GM12878 (cell line): ENCODE data around the gene VAV2. TPM values are rescaled to one million over a fixed set of nuclear protein-coding genes. Genes with fewer than 3 reads are reported as not detected.

ENCODE experiments used
- ATAC-seq: fragments of 200-7000 bp; cut with Tn5 transposase; 3 replicates; pipeline ENCODE4 v1.9.1; 2020; ENCODE audit warnings: mild to moderate bottlenecking, moderate library complexity
- BruUV-seq: library from RNA; stranded (reverse); fragments of 400-500 nt; replicated peaks from 2 replicates; lab custom pipeline; 2021; lab: Mats Ljungman, UMichigan
- CTCF ChIA-PET: fragments of 300-600 bp; sonication (Branson Sonifier 250); formaldehyde crosslinking; extraction: SDS; loops from one replicate; lab custom pipeline; 2021; ENCODE audit warnings: inconsistent platforms; lab: Yijun Ruan, JAX
- POLR2A ChIA-PET: fragments of 350-600 bp; formaldehyde crosslinking; extraction: SDS; loops from one replicate; lab custom pipeline; 2021; ENCODE audit warnings: inconsistent platforms; lab: Charles Lee
- RAD21 ChIA-PET: fragments of 300-600 bp; sonication (Branson Sonifier 250); formaldehyde crosslinking; loops from one replicate; lab custom pipeline; 2023; ENCODE audit warnings: antibody characterized with exemption; ENCODE audit not compliant: unreplicated experiment; lab: Charles Lee
- SMC1A ChIA-PET: fragments of 300-600 bp; sonication (Branson Sonifier 250); formaldehyde crosslinking; loops from one replicate; lab custom pipeline; 2023; ENCODE audit not compliant: unreplicated experiment, uncharacterized antibody; lab: Charles Lee
- DNase-seq: peaks from one replicate; pipeline ENCODE4 v3.0.0-alpha.2; 2011; ENCODE audit warnings: low read depth, low spot score
- FAIRE-seq: peaks from 3 replicates; lab custom pipeline; 2011; peaks lifted over from hg19 to GRCh38; lab: Jason Lieb, UNC
- H2AFZ ChIP-seq: 2 replicates; pipeline ENCODE4 v1.6.0; 2011; ENCODE audit warnings: low read depth, low read length, control low read depth; ENCODE audit not compliant: control insufficient read depth
- H3K27ac ChIP-seq: 2 replicates; pipeline ENCODE4 v1.5.1; 2011; ENCODE audit warnings: control low read depth; ENCODE audit not compliant: control insufficient read depth, insufficient read depth
- H3K27me3 ChIP-seq, 2 experiments: replicated peaks in 1 of 2; 2 replicates each; pipeline versions ENCODE4 v1.6.0 to v1.6.1; 2011; ENCODE audit warnings: low read length in 1 of 2; ENCODE audit not compliant: control insufficient read depth in 2 of 2, insufficient read depth in 2 of 2
- H3K36me3 ChIP-seq, 2 experiments: 2 replicates each; pipeline ENCODE4 v1.5.1; 2011; ENCODE audit warnings: low read length in 1 of 2; ENCODE audit not compliant: control insufficient read depth in 2 of 2, insufficient read depth in 2 of 2
- H3K4me1 ChIP-seq: 2 replicates; pipeline ENCODE4 v1.6.1; 2011; ENCODE audit warnings: mild to moderate bottlenecking, low read length, moderate library complexity, mixed read lengths; ENCODE audit not compliant: control insufficient read depth, insufficient read depth
- H3K4me2 ChIP-seq: 2 replicates; pipeline ENCODE4 v1.6.0; 2011; ENCODE audit warnings: control low read depth; ENCODE audit not compliant: control insufficient read depth, insufficient read depth
- H3K4me3 ChIP-seq: fragments of 200-600 bp; sonication (generic); 2 replicates; pipeline ENCODE4 v1.5.1; 2016
- H3K79me2 ChIP-seq: 2 replicates; pipeline ENCODE4 v1.6.0; 2011; ENCODE audit warnings: low read length; ENCODE audit not compliant: control insufficient read depth, insufficient read depth
- H3K9ac ChIP-seq: 2 replicates; pipeline ENCODE4 v1.8.0; 2011; ENCODE audit warnings: low read length, control low read depth, mixed read lengths; ENCODE audit not compliant: control insufficient read depth, insufficient read depth
- H3K9me3 ChIP-seq: replicated peaks from 3 replicates; pipeline ENCODE4 v1.5.1; 2011; ENCODE audit warnings: mild to moderate bottlenecking, low read length; ENCODE audit not compliant: control insufficient read depth, insufficient read depth
- H4K20me1 ChIP-seq: 2 replicates; pipeline ENCODE4 v1.6.0; 2011; ENCODE audit not compliant: control insufficient read depth, insufficient read depth
- BRCA1 ChIP-seq: IDR thresholded peaks from 2 replicates; pipeline ENCODE4 v1.6.1; 2011; ENCODE audit warnings: low read depth, low read length, improper control_type of control experiment
- E4F1 ChIP-seq: fragments of 450-650 bp; IDR thresholded peaks from 2 replicates; pipeline ENCODE4 v1.6.1; 2018; ENCODE audit warnings: borderline replicate concordance, mild to moderate bottlenecking; ENCODE audit not compliant: partially characterized antibody
- FOS ChIP-seq: IDR thresholded peaks from 3 replicates; pipeline ENCODE4 v1.6.1; 2011; ENCODE audit warnings: borderline replicate concordance; ENCODE audit not compliant: insufficient read length; ENCODE audit errors: extremely low read depth
- IRF4 ChIP-seq: IDR thresholded peaks from 2 replicates; pipeline ENCODE4 v1.6.1; 2011; ENCODE audit warnings: low read depth, low read length
- NR2F1 ChIP-seq: fragments of 450-650 bp; conservative IDR thresholded peaks from 2 replicates; pipeline ENCODE4 v1.6.1; 2017; ENCODE audit warnings: mild to moderate bottlenecking
- PKNOX1 ChIP-seq: fragments of 450-650 bp; IDR thresholded peaks from 2 replicates; pipeline ENCODE4 v1.6.1; 2016; ENCODE audit warnings: mild to moderate bottlenecking
- POLR2A ChIP-seq: IDR thresholded peaks from 2 replicates; pipeline ENCODE4 v1.6.1; 2011; ENCODE audit warnings: low read depth, mild to moderate bottlenecking, low read length
- POLR2AphosphoS5 ChIP-seq: IDR thresholded peaks from 2 replicates; pipeline ENCODE4 v1.6.1; 2011; ENCODE audit warnings: mild to moderate bottlenecking, low read length, inconsistent platforms
- RFX5 ChIP-seq: IDR thresholded peaks from 2 replicates; pipeline ENCODE4 v1.6.1; 2011; ENCODE audit warnings: low read depth, low read length, improper control_type of control experiment
- SPI1 ChIP-seq: IDR thresholded peaks from 2 replicates; pipeline ENCODE4 v1.6.1; 2011; ENCODE audit warnings: low read depth, mild to moderate bottlenecking, low read length, moderate library complexity, borderline replicate concordance; ENCODE audit not compliant: insufficient read depth
- STAT3 ChIP-seq: IDR thresholded peaks from 2 replicates; pipeline ENCODE4 v1.6.1; 2011; ENCODE audit warnings: low read depth, low read length, improper control_type of control experiment
- WGBS: methylation state at CpG from one replicate; pipeline ENCODE4 v1.1.6; 2016; ENCODE audit warnings: low lambda C conversion rate; ENCODE audit not compliant: insufficient replicate concordance, insufficient coverage; ENCODE audit errors: missing lambda C conversion rate; 5-methylcytosine and 5-hydroxymethylcytosine counted together
- in situ Hi-C: fragments of 300-500 bp; cut with MboI; formaldehyde crosslinking; loops from 9 replicates; pipeline ENCODE4 v1.14.3; 2018; ENCODE audit warnings: mixed read lengths
- intact Hi-C: fragments of 100-400 bp; cut with micrococcal nuclease; formaldehyde crosslinking; loops from one replicate; pipeline ENCODE4 v1.14.2; 2022; ENCODE audit not compliant: unreplicated experiment
- polyA plus RNA-seq, 11 experiments: library from polyadenylated mRNA; depleted of rRNA in 4 of 11; unstranded in 6 of 11; stranded (reverse) in 5 of 11; fragments of >200 nt; fragmentation: Nextera tagmentation in 4 of 11; fragmentation: Illumina TruSeq in 1 of 11; extraction: Ambion mirVana in 4 of 11; extraction: Trizol in 1 of 11; gene quantifications; 1 replicate in 1 of 11; 2 replicates in 10 of 11; pipeline versions ENCODE4 v1.2.1 to v1.2.3, GENCODE V29; 2011 to 2016; ENCODE audit warnings: inconsistent platforms in 2 of 11, missing spikeins in 2 of 11, low read depth in 1 of 11
- total RNA-seq, 4 experiments: library from RNA; depleted of rRNA in 3 of 4; stranded (reverse); fragments of >200 nt in 3 of 4; fragmentation: Illumina TruSeq in 1 of 4; extraction: Trizol in 1 of 4; gene quantifications; 2 replicates each; pipeline versions ENCODE4 v1.2.1 to v1.2.3, GENCODE V29; 2013 to 2021

VAV2 gene
- total and polyA plus RNA-seq, 10 of the 15 experiments (the other 5 are each of a cell fraction or from before 2014, with no cell fraction given) = 0.13 to 43.9 (median 16.9) TPM

GRCh38 chr9:133786907-133787753, 205.0 kb downstream of the VAV2 start:
- Histone ChIP-seq H2AFZ (no peak overlapping the region), H3K4me3 (peak overlapping the region; percentile 76), H3K79me2 (no peaks in the 10 kb centered on the region; the same call in 1 of the 2 replicates), H3K4me1 (peaks cover 38% of the 10 kb centered on the region), H3K27ac (peak overlapping the region; percentile 96), H3K27me3 (no peaks in the 10 kb centered on the region), H3K4me2 (peak overlapping the region; percentile 58), H3K9me3 (no peaks in the 10 kb centered on the region), H3K9ac (peak overlapping the region; percentile 49), H3K36me3 (peaks cover 10 to 19% of the 10 kb centered on the region in 2 experiments; a peak in 3 of 4 replicates), H4K20me1 (no peaks in the 10 kb centered on the region)
- ATAC-seq (no peak), DNase-seq (no peak), FAIRE-seq (peak; percentile 44)
- SMC1A ChIA-PET = interaction anchor here (0.6 to 1.7 kb wide), 3 partner anchors 50 to 208 kb away, joined by 3 to 7 read pairs (median 6); no protein-coding TSS in a partner anchor
- WGBS = 14% methylated on average over 16 of the region's 17 CpGs
- CTCF ChIA-PET = interaction anchor here (1.1 to 2.5 kb wide), 3 partner anchors 44 to 207 kb away, joined by 4 to 18 read pairs (median 4); no protein-coding TSS in a partner anchor
- in situ Hi-C loops = loop anchor here (5.0 kb wide), 1 partner anchor 205 kb away; the partner anchor contains the start of gene VAV2
- RAD21 ChIA-PET = interaction anchor here (0.6 to 3.0 kb wide), 7 partner anchors 31 to 643 kb away, joined by 3 to 32 read pairs (median 3); no protein-coding TSS in a partner anchor
- TF ChIP-seq FOS = no peak
- peak; percentile 67; the same call in 1 of the 2 replicates for TF ChIP-seq POLR2A
- 0 out of 2 replicates have a peak, but pooled peaks have one; percentile 29 for TF ChIP-seq POLR2AphosphoS5
- BruUV-seq = no TSS peak
- intact Hi-C loops = no loop called here
- POLR2A ChIA-PET = interaction anchor here (1.3 kb wide), 1 partner anchor 207 kb away, joined by 4 read pairs; no protein-coding TSS in a partner anchor

- Histone ChIP-seq H3K4me1 (peaks cover 38% of the 10 kb centered on the region), H3K4me2 (peak overlapping the region; percentile 58)
- RAD21 ChIA-PET = interaction anchor here (1.7 to 3.0 kb wide), 2 partner anchors 170 to 208 kb away, joined by 9 to 32 read pairs; no protein-coding TSS in a partner anchor
- TF ChIP-seq IRF4 (peak; percentile 65), STAT3 (no peak), SPI1 (peak; percentile 92), RFX5 (no peak), NR2F1 (no peak), PKNOX1 (no peak), E4F1 (no peak), BRCA1 (no peak)
These were observed 205.8 kb downstream of the VAV2 start for GRCh38 chr9:133786371-133786753.

More at GRCh38 chr9:133786371-133786753, 205.8 kb downstream of the VAV2 start:
- no peaks in the 10 kb centered on the region for H3K27me3 ChIP-seq
- H2AFZ ChIP-seq = no peak overlapping the region
- in situ Hi-C loops = loop anchor here (5.0 kb wide), 1 partner anchor 206 kb away; the partner anchor contains the start of gene VAV2
- no peaks in the 10 kb centered on the region for H3K9me3 ChIP-seq
- ChIA-PET CTCF (interaction anchor here (2.5 kb wide), 1 partner anchor 208 kb away, joined by 18 read pairs; no protein-coding TSS in a partner anchor), SMC1A (interaction anchor here (0.6 to 1.7 kb wide), 3 partner anchors 51 to 209 kb away, joined by 3 to 7 read pairs (median 6); no protein-coding TSS in a partner anchor), POLR2A (no interaction called here)
- no peaks in the 10 kb centered on the region; the same call in 1 of the 2 replicates for H3K79me2 ChIP-seq
- H3K4me3 ChIP-seq = peak overlapping the region; percentile 76
- intact Hi-C loops = no loop called here
- DNase-seq = peak; percentile 43
- H3K27ac ChIP-seq = peak overlapping the region; percentile 96
- ATAC-seq = peak; percentile 63
- no peaks in the 10 kb centered on the region for H4K20me1 ChIP-seq
- no TSS peak for BruUV-seq
- H3K36me3 ChIP-seq = peaks cover 10 to 18% of the 10 kb centered on the region in 2 experiments; a peak in 3 of 4 replicates
- FAIRE-seq = no peak
- H3K9ac ChIP-seq = peak overlapping the region; percentile 49
- WGBS = 2% methylated on average over 11 of the region's 11 CpGs
